MM.1S (cell line): ENCODE results near the gene AAK1.

Source experiments
- DNase-seq: peaks from one replicate; pipeline ENCODE4 v3.0.0-alpha.2; 2015
- H2AFZ ChIP-seq: fragments of 300-600 bp; sonication (generic); 2 replicates; pipeline ENCODE4 v1.6.0; 2016; ENCODE audit warnings: antibody characterized with exemption, low read length
- H3F3A ChIP-seq: fragments of 300-600 bp; sonication (generic); 2 replicates; pipeline ENCODE4 v1.6.1; 2016; ENCODE audit warnings: mild to moderate bottlenecking, antibody characterized with exemption, low read length, moderate library complexity, mixed read lengths; ENCODE audit not compliant: insufficient read depth
- H3K27ac ChIP-seq: fragments of 300-600 bp; sonication (generic); 2 replicates; pipeline ENCODE4 v1.5.1; 2016; ENCODE audit warnings: mild to moderate bottlenecking, low read length
- H3K27me3 ChIP-seq: fragments of 300-600 bp; sonication (generic); replicated peaks from 2 replicates; pipeline ENCODE4 v1.6.0; 2016; ENCODE audit warnings: low read length; ENCODE audit not compliant: insufficient read depth
- H3K36me3 ChIP-seq: fragments of 300-600 bp; sonication (generic); replicated peaks from 2 replicates; pipeline ENCODE4 v1.6.1; 2016; ENCODE audit warnings: mild to moderate bottlenecking, low read length, mixed read lengths; ENCODE audit not compliant: insufficient read depth
- H3K4me1 ChIP-seq: fragments of 300-600 bp; sonication (generic); 2 replicates; pipeline ENCODE4 v1.6.1; 2016; ENCODE audit warnings: low read length, mixed read lengths
- H3K4me2 ChIP-seq: fragments of 300-600 bp; sonication (generic); 2 replicates; pipeline ENCODE4 v1.6.0; 2016; ENCODE audit warnings: low read depth, low read length
- H3K4me3 ChIP-seq: fragments of 300-600 bp; sonication (generic); 2 replicates; pipeline ENCODE4 v1.5.1; 2016; ENCODE audit warnings: low read length, mixed read lengths
- H3K79me2 ChIP-seq: fragments of 300-600 bp; sonication (generic); 2 replicates; pipeline ENCODE4 v1.6.1; 2016; ENCODE audit warnings: mixed run types, low read length, mixed read lengths
- H3K9ac ChIP-seq: fragments of 300-600 bp; sonication (generic); 2 replicates; pipeline ENCODE4 v1.6.1; 2016; ENCODE audit warnings: low read length, mixed read lengths
- H3K9me2 ChIP-seq: fragments of 300-600 bp; sonication (generic); replicated peaks from 2 replicates; pipeline ENCODE4 v1.6.1; 2016; ENCODE audit warnings: mild to moderate bottlenecking, low read length, mixed read lengths; ENCODE audit not compliant: insufficient read depth
- H3K9me3 ChIP-seq: fragments of 300-600 bp; sonication (generic); replicated peaks from 2 replicates; pipeline ENCODE4 v1.6.1; 2016; ENCODE audit warnings: mild to moderate bottlenecking, low read length, mixed read lengths; ENCODE audit not compliant: insufficient read depth
- H4K20me1 ChIP-seq: fragments of 300-600 bp; sonication (generic); 2 replicates; pipeline ENCODE4 v1.6.1; 2016; ENCODE audit warnings: mild to moderate bottlenecking, low read length, moderate library complexity, mixed read lengths; ENCODE audit not compliant: insufficient read depth
- CTCF ChIP-seq: fragments of 300-600 bp; sonication (generic); IDR thresholded peaks from 2 replicates; pipeline ENCODE4 v1.5.1; 2016; ENCODE audit warnings: antibody characterized with exemption, low read length, mixed read lengths
- EZH2 ChIP-seq: fragments of 300-600 bp; sonication (generic); optimal IDR thresholded peaks from 2 replicates; pipeline ENCODE3; 2017; ENCODE audit warnings: low read depth, mild to moderate bottlenecking, antibody characterized with exemption, low read length, mixed read lengths
- EZH2phosphoT487 ChIP-seq: fragments of 300-600 bp; sonication (generic); IDR thresholded peaks from 2 replicates; pipeline ENCODE4 v1.6.1; 2018; ENCODE audit warnings: antibody characterized with exemption, low read length

AAK1 gene

GRCh38 chr2:69469784-69470183, 173.8 kb downstream of the AAK1 start:
- TF ChIP-seq EZH2 (no peak), CTCF (no peak), EZH2phosphoT487 (no peak)
- H3K9ac ChIP-seq, result no peak overlapping the region
- H3K9me2 ChIP-seq, result no peaks in the 10 kb centered on the region
- no peak overlapping the region for H3K4me3 ChIP-seq
- H3K79me2 ChIP-seq, result no peaks in the 10 kb centered on the region
- H3K9me3 ChIP-seq, result no peaks in the 10 kb centered on the region
- no peaks in the 10 kb centered on the region for H3F3A ChIP-seq
- H3K27ac ChIP-seq, result no peak overlapping the region
- H3K4me1 ChIP-seq, result no peaks in the 10 kb centered on the region
- no peaks in the 10 kb centered on the region for H3K27me3 ChIP-seq
- H3K4me2 ChIP-seq, result no peak overlapping the region
- no peak for DNase-seq
- no peaks in the 10 kb centered on the region for H4K20me1 ChIP-seq
- no peaks in the 10 kb centered on the region for H3K36me3 ChIP-seq
- no peak overlapping the region for H2AFZ ChIP-seq

- H3K79me2 ChIP-seq, result no peaks in the 10 kb centered on the region
- H2AFZ ChIP-seq, result no peak overlapping the region
- no peaks in the 10 kb centered on the region for H3K9me2 ChIP-seq
- DNase-seq, result no peak
- no peak for TF ChIP-seq CTCF
- no peaks in the 10 kb centered on the region for H3K9me3 ChIP-seq
- no peaks in the 10 kb centered on the region for H3K27me3 ChIP-seq
- H3K4me1 ChIP-seq, result no peaks in the 10 kb centered on the region
- H4K20me1 ChIP-seq, result no peaks in the 10 kb centered on the region
- H3F3A ChIP-seq, result no peaks in the 10 kb centered on the region
- no peak overlapping the region for H3K4me3 ChIP-seq
- H3K9ac ChIP-seq, result no peak overlapping the region
- no peak overlapping the region for H3K4me2 ChIP-seq
- no peak overlapping the region for H3K27ac ChIP-seq
- H3K36me3 ChIP-seq, result no peaks in the 10 kb centered on the region
These were observed 174.2 kb downstream of the AAK1 start for GRCh38 chr2:69469375-69469774.

GRCh38 chr2:69466728-69467127, 176.8 kb downstream of the AAK1 start:
- Histone ChIP-seq H3K4me1 (no peaks in the 10 kb centered on the region), H3K4me2 (no peak overlapping the region), H2AFZ (no peak overlapping the region), H3K36me3 (no peaks in the 10 kb centered on the region), H3K27me3 (no peaks in the 10 kb centered on the region), H3F3A (no peaks in the 10 kb centered on the region), H3K9me2 (no peaks in the 10 kb centered on the region), H3K27ac (no peak overlapping the region), H3K9ac (no peak overlapping the region), H4K20me1 (no peaks in the 10 kb centered on the region), H3K79me2 (no peaks in the 10 kb centered on the region), H3K4me3 (no peak overlapping the region), H3K9me3 (no peaks in the 10 kb centered on the region)
- TF ChIP-seq CTCF (no peak), EZH2 (no peak), EZH2phosphoT487 (no peak)
- no peak for DNase-seq
